HG03108 (cell line): ENCODE data around the gene TUBGCP6.
"Not testable (repeated sequence)": the region's sequence is repeated elsewhere in the genome, so short reads cannot be mapped to it uniquely, and the experiment has no call there.

ENCODE experiments used
- ATAC-seq: cut with Tn5 transposase; IDR thresholded peaks from one replicate; pipeline ENCODE4 v1.9.1; 2021; ENCODE audit warnings: moderate library complexity; ENCODE audit not compliant: unreplicated experiment

Gene TUBGCP6

DNA sequence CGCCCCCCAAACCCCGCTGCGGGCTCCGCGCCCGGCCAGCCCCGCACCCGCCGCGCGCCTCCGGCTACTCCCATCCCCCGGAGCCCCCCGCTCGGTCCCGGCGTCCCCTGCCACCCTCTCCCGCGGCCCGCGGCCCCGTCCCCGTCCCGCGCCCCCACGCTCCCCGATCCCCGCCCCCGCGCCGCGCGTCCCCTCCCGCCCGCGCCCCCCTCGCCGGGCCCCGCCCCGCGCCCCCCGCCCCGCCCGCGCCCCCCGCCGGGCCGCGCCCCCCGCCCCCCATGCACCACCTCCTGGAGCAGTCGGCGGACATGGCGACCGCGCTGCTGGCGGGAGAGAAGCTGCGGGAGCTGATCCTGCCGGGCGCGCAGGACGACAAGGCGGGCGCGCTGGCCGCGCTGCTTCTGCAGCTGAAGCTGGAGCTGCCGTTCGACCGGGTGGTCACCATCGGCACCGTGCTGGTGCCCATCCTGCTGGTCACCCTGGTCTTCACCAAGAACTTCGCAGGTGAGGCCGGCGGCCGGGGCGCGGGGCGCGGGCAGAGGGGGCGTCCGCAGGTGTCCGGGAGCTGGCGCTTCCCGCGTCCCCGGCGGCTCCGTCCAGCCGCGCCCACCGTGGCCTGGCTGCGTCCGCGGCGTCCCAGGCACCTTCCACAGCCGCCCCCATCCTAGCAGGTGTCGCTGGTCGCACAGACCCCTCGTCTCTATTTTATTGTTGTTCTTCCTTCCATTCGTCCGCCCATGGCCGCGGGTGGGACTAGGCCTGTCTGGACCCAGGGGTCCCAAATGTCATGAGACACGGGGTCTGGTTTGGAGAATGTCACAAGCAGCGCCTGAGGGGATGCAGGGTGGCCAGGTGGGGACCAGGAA is 74.1 kb downstream of the TUBGCP6 start, which contains the start of gene PANX2:
Gene PANX2, plus strand, starts transcription at position 279 of the 866 bp plus-strand sequence. Its CDS starts 0 bp downstream, at position 279.
- ATAC-seq, result no peak

DNA sequence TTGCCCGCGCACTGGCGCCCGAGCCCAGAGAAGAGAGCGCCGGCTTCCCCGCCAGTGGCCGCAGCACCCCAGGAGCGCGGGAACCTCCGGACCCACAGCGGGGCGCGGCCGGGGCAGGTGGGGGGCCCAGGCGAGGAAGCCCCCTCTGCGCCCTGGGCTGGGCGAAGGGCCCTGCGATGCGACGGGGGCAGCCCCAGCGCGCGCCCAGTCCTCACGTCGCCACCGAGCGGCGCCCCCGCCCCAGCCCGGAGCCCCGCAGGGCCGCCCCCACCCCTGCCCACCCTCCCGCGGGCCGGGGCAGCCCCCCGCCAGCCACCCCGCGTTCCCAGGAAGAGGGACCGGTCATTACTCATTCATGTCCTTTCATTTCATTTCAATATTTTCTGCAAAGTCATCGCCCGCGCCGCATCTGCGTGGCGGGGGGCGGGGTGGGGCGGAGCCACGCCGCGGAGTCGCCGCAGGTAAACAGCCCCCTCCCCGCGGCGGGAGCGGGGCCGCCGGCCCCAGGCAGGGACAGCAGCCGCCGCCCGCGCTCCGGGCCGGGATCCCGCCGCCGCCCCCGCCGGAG is 75.0 kb downstream of the TUBGCP6 start:
- ATAC-seq, result no peak

DNA sequence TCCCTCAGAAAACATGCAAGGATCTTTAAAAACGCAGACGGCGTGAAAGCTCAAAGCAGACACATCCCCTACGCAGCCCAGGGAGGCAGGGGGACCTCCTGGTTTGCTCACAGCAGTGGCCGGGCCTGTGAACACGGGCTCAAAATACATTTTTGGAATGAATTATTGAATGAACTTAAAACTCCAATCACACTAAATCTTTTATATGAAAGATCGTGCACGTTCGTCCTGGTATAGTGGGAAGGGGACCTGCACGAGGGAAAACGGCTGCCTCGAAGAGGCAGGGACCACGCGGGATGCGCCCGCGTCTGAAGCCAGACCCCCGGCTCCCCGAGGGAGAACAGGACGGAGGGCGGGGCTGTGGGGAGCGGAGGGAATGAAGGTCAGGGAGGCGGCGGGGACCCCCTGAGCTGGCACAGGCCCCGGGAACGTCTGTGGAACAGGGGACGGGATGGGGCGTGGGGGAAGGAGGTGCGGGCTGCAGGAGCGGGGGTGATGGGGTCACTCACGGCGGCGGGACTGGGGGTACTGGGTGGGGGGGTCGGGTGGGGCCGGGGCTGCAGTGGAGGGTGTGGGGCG is 75.6 kb downstream of the TUBGCP6 start:
- ATAC-seq, result no peak

DNA sequence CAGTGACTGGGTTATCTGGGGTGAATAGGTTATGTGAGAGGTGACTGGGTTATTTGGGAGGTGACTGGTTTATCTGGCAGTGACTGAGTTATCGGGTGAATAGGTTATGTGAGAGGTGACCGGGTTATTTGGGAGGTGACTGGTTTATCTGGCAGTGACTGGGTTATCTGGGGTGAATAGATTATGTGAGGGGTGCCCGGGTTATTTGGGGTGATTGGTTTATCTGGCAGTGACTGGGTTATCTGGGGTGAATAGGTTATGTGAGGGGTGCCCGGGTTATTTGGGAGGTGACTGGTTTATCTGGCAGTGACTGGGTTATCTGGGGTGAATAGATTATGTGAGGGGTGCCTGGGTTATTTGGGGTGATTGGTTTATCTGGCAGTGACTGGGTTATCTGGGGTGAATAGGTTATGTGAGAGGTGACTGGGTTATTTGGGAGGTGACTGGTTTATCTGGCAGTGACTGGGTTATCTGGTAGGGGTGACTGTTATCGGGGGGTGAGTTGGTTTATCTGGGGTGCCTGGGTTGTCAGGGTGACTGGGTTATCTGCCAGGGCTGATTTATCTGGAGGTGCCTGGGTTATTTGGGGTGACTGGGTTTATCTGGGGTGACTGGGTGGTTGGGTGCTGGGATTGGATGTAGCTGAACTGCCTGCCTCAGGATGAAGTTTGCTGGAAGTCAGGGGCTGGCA is 76.2 kb downstream of the TUBGCP6 start:
- ATAC-seq, result not testable (repeated sequence)

DNA sequence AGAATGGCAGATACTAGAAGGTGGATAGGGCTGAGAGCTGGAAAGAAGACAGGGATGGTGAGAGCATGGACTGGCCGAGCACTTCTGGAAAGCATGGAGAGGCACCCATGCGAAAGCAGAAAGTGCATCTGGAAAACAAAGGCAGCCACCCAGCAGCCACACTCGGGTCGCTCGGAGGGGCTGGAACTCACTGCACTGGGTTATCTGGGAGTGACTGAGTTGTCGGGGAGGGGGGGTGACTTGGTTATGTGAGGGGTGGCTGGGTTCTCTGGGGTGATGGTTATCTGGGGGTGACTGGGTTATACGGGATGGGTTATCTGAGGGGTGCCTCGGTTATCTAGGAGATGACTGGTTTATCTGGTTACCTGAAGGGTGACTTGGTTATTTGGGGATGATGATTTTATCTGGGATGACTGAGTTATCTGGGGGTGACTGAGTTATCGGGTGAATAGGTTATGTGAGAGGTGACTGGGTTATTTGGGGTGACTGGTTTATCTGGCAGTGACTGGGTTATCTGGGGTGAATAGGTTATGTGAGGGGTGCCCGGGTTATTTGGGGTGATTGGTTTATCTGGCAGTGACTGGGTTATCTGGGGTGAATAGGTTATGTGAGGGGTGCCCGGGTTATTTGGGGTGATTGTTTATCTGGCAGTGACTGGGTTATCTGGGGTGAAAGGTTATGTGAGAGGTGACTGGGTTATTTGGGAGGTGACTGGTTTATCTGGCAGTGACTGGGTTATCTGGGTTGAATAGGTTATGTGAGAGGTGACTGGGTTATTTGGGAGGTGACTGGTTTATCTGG is 76.9 kb downstream of the TUBGCP6 start:
- no peak for ATAC-seq
